Stomach (tissue), 9 donors: ENCODE data around the gene LRP11. TPM values are rescaled to one million over a fixed set of nuclear protein-coding genes. Genes with fewer than 3 reads are reported as not detected.
A peak's percentile ranks its signal among the peaks of the same experiment; 100 is the strongest.
"Not testable (repeated sequence)": the region's sequence is repeated elsewhere in the genome, so short reads cannot be mapped to it uniquely, and the experiment has no call there.

Experiments used
- DNase-seq, 2 donors: peaks; one replicate each; pipeline versions ENCODE4 v3.0.0 to v3.0.0-alpha.2; 2013 to 2019
- H3K27ac ChIP-seq, 5 donors: fragments of 200-600 bp in 4 of 5; sonication (generic) in 4 of 5; one replicate each; pipeline ENCODE4 v1.5.1; 2013 to 2019; ENCODE audit warnings: mild to moderate bottlenecking in 1 of 5, moderate library complexity in 1 of 5
- H3K27me3 ChIP-seq, 3 donors: fragments of 200-600 bp; sonication (generic); one replicate each; pipeline ENCODE4 v1.5.1; 2017 to 2019; ENCODE audit warnings: mixed run types in 1 of 3
- H3K36me3 ChIP-seq, 4 donors: fragments of 200-600 bp; sonication (generic); 1 replicate in 3 of 4; 2 replicates in 1 of 4; pipeline ENCODE4 v1.5.1; 2016 to 2019
- H3K4me1 ChIP-seq, 4 donors: fragments of 200-600 bp; sonication (generic); one replicate each; pipeline ENCODE4 v1.5.1; 2016 to 2019
- H3K4me3 ChIP-seq, 4 donors: fragments of 200-600 bp; sonication (generic) in 3 of 4; one replicate each; pipeline ENCODE4 v1.5.1; 2016 to 2019; ENCODE audit warnings: mild to moderate bottlenecking in 1 of 4
- H3K9me3 ChIP-seq, 4 donors: fragments of 200-600 bp; sonication (generic); one replicate each; pipeline ENCODE4 v1.5.1; 2016 to 2019
- EP300 ChIP-seq: sonication (generic); formaldehyde crosslinking; IDR thresholded peaks from one replicate; pipeline ENCODE4 v1.6.1; 2017; ENCODE audit warnings: antibody characterized with exemption
- POLR2A ChIP-seq, 4 donors: fragments of 450-650 bp; IDR thresholded peaks; one replicate each; pipeline ENCODE4 v1.6.1; 2016; ENCODE audit warnings: antibody characterized with exemption in 4 of 4, control low read depth in 2 of 4, mild to moderate bottlenecking in 1 of 4, moderate library complexity in 1 of 4
- POLR2AphosphoS5 ChIP-seq, 3 donors: sonication (generic); formaldehyde crosslinking; IDR thresholded peaks; one replicate each; pipeline ENCODE4 v1.6.1; 2016; ENCODE audit warnings: antibody characterized with exemption in 3 of 3
- WGBS, 5 donors: extraction: QIAGEN DNeasy Blood & Tissue Kit in 3 of 5; methylation state at CpG; one replicate each; pipeline versions ENCODE4 v1.1.5 to v1.1.7; 2013 to 2018; 5-methylcytosine and 5-hydroxymethylcytosine counted together
- intact Hi-C: fragments of 100-400 bp; cut with DNase I; formaldehyde crosslinking; loops from one replicate; pipeline ENCODE4 v1.15.1; 2023; ENCODE audit warnings: low total_unique reads
- polyA plus RNA-seq, 3 donors: library from polyadenylated mRNA; stranded (reverse); fragments of 200-250 nt; gene quantifications; one replicate each; pipeline ENCODE4 v1.2.3, GENCODE V29; 2013
- total RNA-seq, 5 donors: library from RNA; depleted of rRNA; stranded (reverse); fragments of >200 nt; gene quantifications; one replicate each; pipeline versions ENCODE4 v1.1.0 to v1.2.3, GENCODE V29; 2014 to 2016
- TF ChIP-seq, protein P1 (sequence below), 7 experiments: fragments of 450-650 bp in 4 of 7; fragments of 200-600 bp in 3 of 7; sonication (generic) in 3 of 7; IDR thresholded peaks; one replicate each; pipeline ENCODE4 v1.5.1; 2016 to 2019; ENCODE audit warnings: antibody characterized with exemption in 7 of 7, control low read depth in 2 of 7, mild to moderate bottlenecking in 1 of 7
- donor health status: healthy with polysubstance abuse.
- donor health status: Bipolar disorder and iron deficiency.
- donor health status: healthy.

Gene LRP11
- total and polyA plus RNA-seq, 8 donors: 1.8 to 80.8 (median 12.8) TPM

DNA sequence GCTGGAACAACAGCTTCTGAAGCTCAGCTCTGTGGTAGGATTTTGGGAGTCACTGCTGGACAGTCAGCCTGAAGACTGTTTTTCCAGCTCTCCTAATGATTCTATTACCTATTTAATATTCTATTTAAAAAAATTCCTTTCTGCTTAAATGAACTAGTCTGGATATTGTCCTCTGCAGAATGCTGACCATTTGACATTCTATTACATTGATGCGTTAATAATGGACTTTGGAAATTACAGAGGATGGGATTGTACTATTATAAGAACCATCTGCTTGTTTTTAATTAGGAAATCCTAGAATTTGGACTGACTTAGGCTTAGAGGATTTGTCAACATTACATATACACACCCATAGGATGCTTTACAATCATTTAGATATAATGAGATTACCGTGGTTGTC is 19.7 kb downstream of the LRP11 start:
- no peaks in the 10 kb centered on the region for H3K27me3 ChIP-seq
- no peaks in the 10 kb centered on the region for H3K9me3 ChIP-seq
- WGBS, 5 donors: 79 to 94% (median 88%) methylated on average over 2 of the region's 2 CpGs
- no peak for TF ChIP-seq POLR2AphosphoS5 (IDR thresholded peaks at IDR 0.05)
- no peak for TF ChIP-seq EP300
- TF ChIP-seq POLR2A (IDR thresholded peaks at IDR 0.05): no peak
- H3K4me1 ChIP-seq: peaks cover 26 to 47% (median 37%) of the 10 kb centered on the region in 4 donors
- H3K4me3 ChIP-seq: no peak overlapping the region
- peaks cover 0 to 15% (median 9%) of the 10 kb centered on the region in 4 donors for H3K36me3 ChIP-seq
- H3K27ac ChIP-seq: no peak overlapping the region
- intact Hi-C loops: no loop called here
- DNase-seq: no peak

DNA sequence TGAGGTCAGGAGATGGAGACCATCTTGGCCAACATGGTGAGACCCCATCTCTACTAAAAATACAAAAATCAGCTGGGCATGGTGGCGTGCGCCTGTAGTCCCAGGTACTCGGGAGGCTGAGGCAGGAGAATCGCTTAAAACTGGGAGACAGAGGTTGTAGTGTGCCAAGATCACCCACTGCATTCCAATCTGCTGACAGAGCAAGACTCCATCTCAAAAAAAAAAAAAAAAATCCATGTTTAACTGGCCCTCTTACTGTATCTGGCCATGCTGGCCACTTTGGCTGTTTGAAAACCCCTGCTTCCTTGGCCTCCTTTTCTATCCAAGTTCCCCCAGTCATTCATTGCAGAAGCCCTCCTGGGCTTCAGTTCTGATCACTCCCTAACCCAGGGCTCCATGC is 20.1 kb downstream of the LRP11 start:
- intact Hi-C loops: not testable (repeated sequence)
- WGBS, 5 donors: 86 to 94% (median 92%) methylated on average over 4 of the region's 4 CpGs

DNA sequence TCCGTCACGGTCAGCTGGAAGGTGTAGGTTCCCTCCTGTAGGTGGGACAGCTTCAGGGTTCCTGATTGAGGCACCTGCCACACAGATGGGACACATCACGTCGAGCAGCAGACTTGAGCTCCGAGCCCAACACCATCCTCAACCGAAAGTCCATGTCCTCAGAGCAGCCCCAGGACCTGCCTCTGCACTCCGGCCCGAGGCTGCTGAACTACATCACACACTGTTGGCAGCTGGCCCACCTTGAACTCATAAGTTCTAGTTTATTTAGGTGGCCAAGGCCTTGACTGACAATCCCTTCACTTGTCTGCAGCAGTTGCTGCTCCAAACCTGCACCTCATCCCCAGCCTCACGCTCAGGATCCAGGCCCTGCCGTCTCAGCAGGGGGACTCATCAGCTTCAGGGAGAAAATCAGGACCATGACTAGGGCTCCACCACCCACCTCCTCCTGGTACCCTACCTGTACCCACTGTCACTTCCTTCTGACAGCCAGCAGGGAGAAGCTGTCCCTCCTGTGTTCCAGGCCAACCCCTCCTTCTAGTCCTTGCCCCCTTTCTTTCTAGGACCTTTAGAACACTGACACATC is 21.0 kb downstream of the LRP11 start:
- no peaks in the 10 kb centered on the region for H3K9me3 ChIP-seq
- no peak overlapping the region for H3K4me3 ChIP-seq
- WGBS, 5 donors: 74 to 88% (median 79%) methylated on average over 6 to 10 of the region's 10 CpGs
- no peak for DNase-seq
- H3K4me1 ChIP-seq: peaks cover 26 to 47% (median 37%) of the 10 kb centered on the region in 4 donors
- H3K27me3 ChIP-seq: no peaks in the 10 kb centered on the region
- TF ChIP-seq POLR2A (IDR thresholded peaks at IDR 0.05): no peak
- TF ChIP-seq POLR2AphosphoS5 (IDR thresholded peaks at IDR 0.05): no peak
- TF ChIP-seq, protein P1, sequence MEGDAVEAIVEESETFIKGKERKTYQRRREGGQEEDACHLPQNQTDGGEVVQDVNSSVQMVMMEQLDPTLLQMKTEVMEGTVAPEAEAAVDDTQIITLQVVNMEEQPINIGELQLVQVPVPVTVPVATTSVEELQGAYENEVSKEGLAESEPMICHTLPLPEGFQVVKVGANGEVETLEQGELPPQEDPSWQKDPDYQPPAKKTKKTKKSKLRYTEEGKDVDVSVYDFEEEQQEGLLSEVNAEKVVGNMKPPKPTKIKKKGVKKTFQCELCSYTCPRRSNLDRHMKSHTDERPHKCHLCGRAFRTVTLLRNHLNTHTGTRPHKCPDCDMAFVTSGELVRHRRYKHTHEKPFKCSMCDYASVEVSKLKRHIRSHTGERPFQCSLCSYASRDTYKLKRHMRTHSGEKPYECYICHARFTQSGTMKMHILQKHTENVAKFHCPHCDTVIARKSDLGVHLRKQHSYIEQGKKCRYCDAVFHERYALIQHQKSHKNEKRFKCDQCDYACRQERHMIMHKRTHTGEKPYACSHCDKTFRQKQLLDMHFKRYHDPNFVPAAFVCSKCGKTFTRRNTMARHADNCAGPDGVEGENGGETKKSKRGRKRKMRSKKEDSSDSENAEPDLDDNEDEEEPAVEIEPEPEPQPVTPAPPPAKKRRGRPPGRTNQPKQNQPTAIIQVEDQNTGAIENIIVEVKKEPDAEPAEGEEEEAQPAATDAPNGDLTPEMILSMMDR (IDR thresholded peaks at IDR 0.05): no peak
- TF ChIP-seq EP300: no peak
- intact Hi-C loops: no loop called here
- peaks cover 0 to 12% (median 9%) of the 10 kb centered on the region in 4 donors for H3K36me3 ChIP-seq
- H3K27ac ChIP-seq: no peak overlapping the region

More for the DNA sequence above, 20.1 kb downstream of the LRP11 start:
- not testable (repeated sequence) for H3K27me3 ChIP-seq, H3K4me3 ChIP-seq, H3K9me3 ChIP-seq, H3K27ac ChIP-seq, DNase-seq
- Histone ChIP-seq H3K4me1 (peaks cover 26 to 47% (median 37%) of the 10 kb centered on the region in 4 donors), H3K36me3 (peaks cover 0 to 12% (median 9%) of the 10 kb centered on the region in 4 donors)

DNA sequence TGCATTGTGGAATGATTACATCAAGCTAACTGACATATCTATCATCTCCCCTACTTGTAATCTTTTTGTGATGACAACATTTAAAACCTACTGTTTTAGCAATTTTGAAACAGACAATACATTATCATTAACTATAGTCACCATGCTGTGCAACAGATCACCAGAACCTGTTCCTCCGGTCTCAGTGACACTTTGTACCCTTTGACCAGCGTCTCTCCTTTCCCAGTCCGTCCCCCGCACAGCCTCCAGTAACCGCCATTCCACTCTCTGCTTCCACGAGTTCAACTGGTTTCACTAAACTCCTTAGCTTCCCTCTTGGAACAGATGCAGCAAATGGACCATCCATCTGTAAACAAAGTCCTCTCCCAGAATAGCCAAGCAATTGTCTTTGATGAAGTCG is 21.8 kb downstream of the LRP11 start:
- Histone ChIP-seq H3K27ac (no peak overlapping the region), H3K27me3 (no peaks in the 10 kb centered on the region), H3K4me3 (no peak overlapping the region), H3K9me3 (no peaks in the 10 kb centered on the region), H3K36me3 (peaks cover 0 to 16% (median 15%) of the 10 kb centered on the region in 4 donors), H3K4me1 (peaks cover 20 to 39% (median 32%) of the 10 kb centered on the region in 4 donors)
- DNase-seq: no peak
- TF ChIP-seq, protein P1 (IDR thresholded peaks at IDR 0.05): no peak
- no peak for TF ChIP-seq POLR2A (IDR thresholded peaks at IDR 0.05)
- TF ChIP-seq POLR2AphosphoS5 (IDR thresholded peaks at IDR 0.05): no peak
- no peak for TF ChIP-seq EP300
- intact Hi-C loops: no loop called here
- WGBS, 5 donors: 73 to 86% (median 84%) methylated on average over 7 of the region's 7 CpGs

DNA sequence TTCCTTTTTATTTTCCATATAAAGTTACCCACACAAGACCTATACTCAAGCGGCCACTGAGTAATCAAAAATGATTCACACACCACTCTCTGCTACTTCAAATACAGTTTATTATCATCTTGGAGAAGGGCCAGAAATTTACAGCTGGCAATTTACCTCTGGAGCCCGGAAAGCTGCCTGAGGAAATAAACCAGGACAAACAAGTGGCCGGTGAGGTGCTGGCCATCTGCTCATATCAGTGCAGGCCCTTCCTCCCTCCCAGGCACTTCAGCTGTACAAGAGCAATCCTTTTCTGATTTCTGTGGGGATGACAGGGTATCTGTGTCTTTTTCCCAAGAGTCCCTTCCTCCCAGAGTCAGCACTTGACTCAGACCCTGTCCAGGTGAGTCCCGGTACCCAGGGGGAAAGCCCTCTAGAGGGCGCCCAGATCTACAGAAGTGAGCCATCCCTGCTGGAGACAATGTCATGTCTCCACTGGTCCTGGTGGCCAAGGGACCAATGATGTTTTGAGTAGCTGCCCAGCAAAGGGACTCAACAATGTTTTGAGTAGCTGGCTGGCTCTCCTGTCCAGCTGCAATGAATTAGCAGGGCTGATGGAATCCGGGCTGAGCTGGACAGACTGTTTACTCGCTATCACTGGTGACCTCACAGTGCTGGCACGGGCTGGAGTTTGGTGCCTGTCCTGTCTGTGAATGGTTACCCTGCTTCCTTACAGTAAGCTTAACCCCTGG is 23.6 kb downstream of the LRP11 start:
- H3K9me3 ChIP-seq: no peaks in the 10 kb centered on the region
- TF ChIP-seq POLR2A (IDR thresholded peaks at IDR 0.05) (no peak), POLR2AphosphoS5 (IDR thresholded peaks at IDR 0.05) (peak in 1 of 3 donors; percentile 61)
- TF ChIP-seq, protein P1 (IDR thresholded peaks at IDR 0.05): peak in 4 of 7 experiments; percentile 32 to 57 (median 46)
- peak; percentile 78 to 81 for DNase-seq
- 20 to 42% (median 25%) methylated on average over 5 to 8 of the region's 8 CpGs for WGBS, 5 donors
- no peak overlapping the region for H3K4me3 ChIP-seq
- peak overlapping the region in 4 of 5 donors; percentile 30 to 64 (median 57) for H3K27ac ChIP-seq
- intact Hi-C loops: no loop called here
- peaks cover 8 to 22% (median 15%) of the 10 kb centered on the region in 4 donors for H3K4me1 ChIP-seq
- H3K27me3 ChIP-seq: no peaks in the 10 kb centered on the region
- peaks cover 0 to 32% (median 28%) of the 10 kb centered on the region in 4 donors for H3K36me3 ChIP-seq
